Measurements from ENCODE around the gene ZNF24. TPM values are rescaled to one million over a fixed set of nuclear protein-coding genes. Genes with fewer than 3 reads are reported as not detected.
A peak's percentile ranks its signal among the peaks of the same experiment; 100 is the strongest.

Gene ZNF24
- 33.2 to 36.1 TPM (median 35.5 TPM) in 3 replicates for total RNA-seq
- long read RNA-seq, full-length matches to known transcripts, result 38 of 42 reads
- long read RNA-seq, partial matches to known transcripts, result 2 of 42 reads
- long read RNA-seq, other reads (novel, unspliced or antisense), result 2 of 42 reads

GRCh38 chr18:35343936-35344735 is at the start of gene ZNF24:
ZNF24 (minus strand) TSS chr18:35344420; CDS start chr18:35340650, 3,770 bp downstream.
- no peaks in the 10 kb centered on the region for H3K9me3 Mint-ChIP-seq (ENCODE audit: low read depth)
- H3K36me3 Mint-ChIP-seq (ENCODE audit: low read depth), result peaks cover 12% of the 10 kb centered on the region
- peak within 1 kb of the TSS; percentile 98 for H3K27ac Mint-ChIP-seq (ENCODE audit: unreplicated experiment)
- H3K4me3 Mint-ChIP-seq (ENCODE audit: unreplicated experiment), result peak within 1 kb of the TSS; percentile 96
- no peaks in the 10 kb centered on the region for H3K27me3 Mint-ChIP-seq (ENCODE audit: low read depth)
- TF ChIP-seq CTCF (IDR thresholded peaks at IDR 0.05), result peak; percentile 8
- DNase-seq (ENCODE audit: low spot score), result peak; percentile 97
- H3K4me1 Mint-ChIP-seq (ENCODE audit: low read depth), result peaks cover 31% of the 10 kb centered on the region

- Mint-ChIP-seq H3K4me3 (ENCODE audit: unreplicated experiment) (no peak overlapping the region), H3K4me1 (ENCODE audit: low read depth) (peaks cover 15% of the 10 kb centered on the region), H3K36me3 (ENCODE audit: low read depth) (no peaks in the 10 kb centered on the region), H3K9me3 (ENCODE audit: low read depth) (peaks cover 2% of the 10 kb centered on the region), H3K27ac (ENCODE audit: unreplicated experiment) (no peak overlapping the region), H3K27me3 (ENCODE audit: low read depth) (no peaks in the 10 kb centered on the region)
- DNase-seq (ENCODE audit: low spot score), result no peak
- no peak for TF ChIP-seq CTCF (IDR thresholded peaks at IDR 0.05)
These were observed 49.5 kb upstream of the ZNF24 start for GRCh38 chr18:35393716-35394115.

- peaks cover 2% of the 10 kb centered on the region for H3K9me3 Mint-ChIP-seq (ENCODE audit: low read depth)
- no peak for TF ChIP-seq CTCF (IDR thresholded peaks at IDR 0.05)
- no peaks in the 10 kb centered on the region for H3K27me3 Mint-ChIP-seq (ENCODE audit: low read depth)
- no peaks in the 10 kb centered on the region for H3K36me3 Mint-ChIP-seq (ENCODE audit: low read depth)
- DNase-seq (ENCODE audit: low spot score), result no peak
- H3K27ac Mint-ChIP-seq (ENCODE audit: unreplicated experiment), result no peak overlapping the region
- no peak overlapping the region for H3K4me3 Mint-ChIP-seq (ENCODE audit: unreplicated experiment)
- H3K4me1 Mint-ChIP-seq (ENCODE audit: low read depth), result peaks cover 25% of the 10 kb centered on the region
These were observed 48.2 kb upstream of the ZNF24 start for GRCh38 chr18:35392375-35392774.

GRCh38 chr18:35390951-35391700 is 46.9 kb upstream of the ZNF24 start:
- no peak for DNase-seq (ENCODE audit: low spot score)

More at GRCh38 chr18:35390951-35391700, 46.9 kb upstream of the ZNF24 start:
- Mint-ChIP-seq H3K27ac (ENCODE audit: unreplicated experiment) (no peak overlapping the region), H3K9me3 (ENCODE audit: low read depth) (peaks cover 2% of the 10 kb centered on the region), H3K36me3 (ENCODE audit: low read depth) (no peaks in the 10 kb centered on the region), H3K27me3 (ENCODE audit: low read depth) (no peaks in the 10 kb centered on the region), H3K4me3 (ENCODE audit: unreplicated experiment) (no peak overlapping the region), H3K4me1 (ENCODE audit: low read depth) (peaks cover 30% of the 10 kb centered on the region)
- TF ChIP-seq CTCF (IDR thresholded peaks at IDR 0.05), result no peak

All from chondrocyte (in vitro differentiated cells).